Neutrophil (primary cell): Measurements from ENCODE around the gene PRAF2.

Experiments
- H3K27ac ChIP-seq: fragments of 200-600 bp; sonication (generic); 2 replicates; pipeline ENCODE4 v1.5.1; 2016; ENCODE audit warnings: mild to moderate bottlenecking, moderate library complexity
- H3K27me3 ChIP-seq: fragments of 200-600 bp; sonication (generic); 2 replicates; pipeline ENCODE4 v1.6.0; 2016; ENCODE audit warnings: mild to moderate bottlenecking
- H3K36me3 ChIP-seq: fragments of 200-600 bp; sonication (generic); 2 replicates; pipeline ENCODE4 v1.5.1; 2017
- H3K4me1 ChIP-seq, 2 experiments: fragments of 200-600 bp in 1 of 2; sonication (generic) in 1 of 2; 1 replicate in 1 of 2; 2 replicates in 1 of 2; pipeline versions ENCODE4 v1.5.1 to v1.6.1; 2013 to 2016; ENCODE audit warnings: low read depth in 1 of 2, low read length in 1 of 2, mild to moderate bottlenecking in 1 of 2, moderate library complexity in 1 of 2; ENCODE audit not compliant: control insufficient read depth in 1 of 2, insufficient read depth in 1 of 2
- H3K4me3 ChIP-seq, 2 experiments: fragments of 200-600 bp in 1 of 2; sonication (generic) in 1 of 2; 1 replicate in 1 of 2; 2 replicates in 1 of 2; pipeline ENCODE4 v1.5.1; 2013 to 2016; ENCODE audit warnings: low read depth in 1 of 2, low read length in 1 of 2, mild to moderate bottlenecking in 1 of 2, moderate library complexity in 1 of 2
- H3K9me3 ChIP-seq: fragments of 200-600 bp; sonication (generic); 2 replicates; pipeline ENCODE4 v1.5.1; 2016
- TF ChIP-seq, protein P1 (sequence below): fragments of 200-600 bp; sonication (generic); IDR thresholded peaks from 2 replicates; pipeline ENCODE4 v1.5.1; 2016; ENCODE audit warnings: antibody characterized with exemption

PRAF2 gene

GRCh38 chrX:49116076-49116475 is 42.3 kb upstream of the PRAF2 start:
- H3K36me3 ChIP-seq: peaks cover 37% of the 10 kb centered on the region
- H3K27me3 ChIP-seq: no peaks in the 10 kb centered on the region
- TF ChIP-seq, protein P1, sequence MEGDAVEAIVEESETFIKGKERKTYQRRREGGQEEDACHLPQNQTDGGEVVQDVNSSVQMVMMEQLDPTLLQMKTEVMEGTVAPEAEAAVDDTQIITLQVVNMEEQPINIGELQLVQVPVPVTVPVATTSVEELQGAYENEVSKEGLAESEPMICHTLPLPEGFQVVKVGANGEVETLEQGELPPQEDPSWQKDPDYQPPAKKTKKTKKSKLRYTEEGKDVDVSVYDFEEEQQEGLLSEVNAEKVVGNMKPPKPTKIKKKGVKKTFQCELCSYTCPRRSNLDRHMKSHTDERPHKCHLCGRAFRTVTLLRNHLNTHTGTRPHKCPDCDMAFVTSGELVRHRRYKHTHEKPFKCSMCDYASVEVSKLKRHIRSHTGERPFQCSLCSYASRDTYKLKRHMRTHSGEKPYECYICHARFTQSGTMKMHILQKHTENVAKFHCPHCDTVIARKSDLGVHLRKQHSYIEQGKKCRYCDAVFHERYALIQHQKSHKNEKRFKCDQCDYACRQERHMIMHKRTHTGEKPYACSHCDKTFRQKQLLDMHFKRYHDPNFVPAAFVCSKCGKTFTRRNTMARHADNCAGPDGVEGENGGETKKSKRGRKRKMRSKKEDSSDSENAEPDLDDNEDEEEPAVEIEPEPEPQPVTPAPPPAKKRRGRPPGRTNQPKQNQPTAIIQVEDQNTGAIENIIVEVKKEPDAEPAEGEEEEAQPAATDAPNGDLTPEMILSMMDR: no peak
- H3K4me3 ChIP-seq: no peak overlapping the region
- peaks cover 6% of the 10 kb centered on the region in 2 experiments for H3K4me1 ChIP-seq
- H3K27ac ChIP-seq: no peak overlapping the region
- no peaks in the 10 kb centered on the region for H3K9me3 ChIP-seq

- H3K27ac ChIP-seq: no peak overlapping the region
- no peaks in the 10 kb centered on the region for H3K9me3 ChIP-seq
- TF ChIP-seq, protein P1: no peak
- H3K4me3 ChIP-seq: no peak overlapping the region
- no peaks in the 10 kb centered on the region for H3K27me3 ChIP-seq
- no peaks in the 10 kb centered on the region for H3K4me1 ChIP-seq
- H3K36me3 ChIP-seq: peaks cover 41% of the 10 kb centered on the region
Observed at GRCh38 chrX:49111791-49112190, 38.0 kb upstream of the PRAF2 start.

DNA sequence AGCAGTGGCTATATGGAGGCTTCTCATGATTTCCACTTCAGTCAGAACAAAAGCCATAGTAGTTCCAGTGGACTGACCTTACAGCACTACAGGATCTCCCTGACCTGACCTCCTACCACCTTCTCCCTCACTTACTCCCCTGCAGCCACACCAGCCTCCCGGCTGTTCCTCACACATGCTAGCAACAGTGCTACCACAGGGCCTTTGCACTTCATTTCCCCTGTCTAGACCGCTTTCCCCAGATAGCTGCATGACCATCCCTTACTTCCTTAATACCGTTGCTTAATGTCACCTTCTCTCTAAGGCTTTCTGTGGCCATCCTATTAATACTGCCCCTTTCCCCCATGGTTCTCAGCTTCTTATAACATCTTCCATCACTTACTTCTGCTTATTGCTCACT is 36.6 kb upstream of the PRAF2 start:
- Histone ChIP-seq H3K27me3 (no peaks in the 10 kb centered on the region), H3K4me3 (no peak overlapping the region), H3K4me1 (no peaks in the 10 kb centered on the region), H3K36me3 (peaks cover 29% of the 10 kb centered on the region), H3K27ac (no peak overlapping the region), H3K9me3 (no peaks in the 10 kb centered on the region)
- TF ChIP-seq, protein P1: no peak

- Histone ChIP-seq H3K4me1 (no peaks in the 10 kb centered on the region), H3K4me3 (no peak overlapping the region), H3K27me3 (no peaks in the 10 kb centered on the region), H3K9me3 (no peaks in the 10 kb centered on the region), H3K27ac (no peak overlapping the region), H3K36me3 (peaks cover 23% of the 10 kb centered on the region)
- TF ChIP-seq, protein P1: no peak
Observed at GRCh38 chrX:49108641-49109040, 34.8 kb upstream of the PRAF2 start.

GRCh38 chrX:49106930-49107329 is 33.1 kb upstream of the PRAF2 start:
- H3K4me3 ChIP-seq: no peak overlapping the region
- TF ChIP-seq, protein P1: no peak
- H3K27ac ChIP-seq: no peak overlapping the region
- peaks cover 3 to 6% of the 10 kb centered on the region in 2 experiments for H3K4me1 ChIP-seq
- H3K9me3 ChIP-seq: no peaks in the 10 kb centered on the region
- peaks cover 6% of the 10 kb centered on the region for H3K36me3 ChIP-seq
- no peaks in the 10 kb centered on the region for H3K27me3 ChIP-seq

DNA sequence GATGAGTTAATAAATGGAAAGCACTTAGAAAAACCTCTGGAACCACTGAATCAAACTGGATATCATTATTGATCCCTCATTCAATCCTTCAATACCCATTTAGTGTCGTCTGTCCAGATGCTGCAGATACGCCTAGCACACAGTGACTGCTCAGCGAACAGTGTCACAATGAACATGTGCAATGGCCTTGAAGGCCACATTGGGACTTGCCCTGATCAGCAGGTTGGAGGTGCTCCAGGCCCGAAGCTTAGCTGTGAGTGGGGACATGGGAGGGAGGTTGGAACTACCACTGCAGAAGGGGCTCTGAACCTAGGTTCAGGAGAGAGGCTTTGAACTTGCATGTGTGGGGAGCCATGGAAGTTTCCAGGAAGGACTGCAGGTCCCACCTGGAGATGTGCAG is 32.5 kb upstream of the PRAF2 start:
- Histone ChIP-seq H3K36me3 (peaks cover 4% of the 10 kb centered on the region), H3K4me3 (no peak overlapping the region), H3K27ac (no peak overlapping the region), H3K9me3 (no peaks in the 10 kb centered on the region), H3K27me3 (no peaks in the 10 kb centered on the region), H3K4me1 (peaks cover 9 to 10% of the 10 kb centered on the region in 2 experiments)
- TF ChIP-seq, protein P1: no peak
